ENCODE data around the gene THOP1.
A peak's percentile ranks its signal among the peaks of the same experiment; 100 is the strongest.
"Not testable (repeated sequence)": the region's sequence is repeated elsewhere in the genome, so short reads cannot be mapped to it uniquely, and the experiment has no call there.

The THOP1 gene

GRCh38 chr19:2817237-2817829, 32.0 kb downstream of the THOP1 start:
- DNase-seq (ENCODE audit: low read depth, low spot score), result not testable (repeated sequence)

- peak; percentile 95 for DNase-seq (ENCODE audit: low read depth, low spot score)
Observed at GRCh38 chr19:2819540-2820111, 34.3 kb downstream of the THOP1 start, which contains the start of gene ZNF554. TSS of gene ZNF554 (plus strand) at chr19:2819868. CDS start at chr19:2820072, 204 bp downstream.

- DNase-seq (ENCODE audit: low read depth, low spot score), result no peak
Observed at GRCh38 chr19:2820112-2820702, 34.9 kb downstream of the THOP1 start.

GRCh38 chr19:2822846-2823245, 37.5 kb downstream of the THOP1 start:
- DNase-seq (ENCODE audit: low read depth, low spot score), result no peak

- DNase-seq (ENCODE audit: low read depth, low spot score), result no peak
Observed at GRCh38 chr19:2823646-2824045, 38.3 kb downstream of the THOP1 start.

GRCh38 chr19:2824129-2824528, 38.8 kb downstream of the THOP1 start:
- DNase-seq (ENCODE audit: low read depth, low spot score), result no peak

- DNase-seq (ENCODE audit: low read depth, low spot score), result no peak
Observed at GRCh38 chr19:2827022-2827421, 41.7 kb downstream of the THOP1 start.

GRCh38 chr19:2827840-2828489, 42.7 kb downstream of the THOP1 start:
- no peak for DNase-seq (ENCODE audit: low read depth, low spot score)

GRCh38 chr19:2834294-2834871, 49.1 kb downstream of the THOP1 start:
- DNase-seq (ENCODE audit: low read depth, low spot score), result no peak

GRCh38 chr19:2837430-2837829, 52.1 kb downstream of the THOP1 start:
- no peak for DNase-seq (ENCODE audit: low read depth, low spot score)

GRCh38 chr19:2840794-2841791, 55.8 kb downstream of the THOP1 start, which contains the start of gene ZNF555:
TSS of gene ZNF555 (plus strand) at chr19:2841475. CDS start at chr19:2841573, 98 bp downstream.
- DNase-seq (ENCODE audit: low read depth, low spot score), result peak; percentile 98

GRCh38 chr19:2841855-2842574, 56.7 kb downstream of the THOP1 start:
- DNase-seq (ENCODE audit: low read depth, low spot score), result no peak

- DNase-seq (ENCODE audit: low read depth, low spot score), result no peak
Observed at GRCh38 chr19:2845107-2845506, 59.8 kb downstream of the THOP1 start.

GRCh38 chr19:2846180-2846894, 61.0 kb downstream of the THOP1 start:
- DNase-seq (ENCODE audit: low read depth, low spot score), result no peak

- no peak for DNase-seq (ENCODE audit: low read depth, low spot score)
Observed at GRCh38 chr19:2847507-2847906, 62.2 kb downstream of the THOP1 start.

- DNase-seq (ENCODE audit: low read depth, low spot score), result no peak
Observed at GRCh38 chr19:2848616-2849015, 63.3 kb downstream of the THOP1 start.

- no peak for DNase-seq (ENCODE audit: low read depth, low spot score)
Observed at GRCh38 chr19:2850256-2850925, 65.1 kb downstream of the THOP1 start.

- DNase-seq (ENCODE audit: low read depth, low spot score), result no peak
Observed at GRCh38 chr19:2852598-2852997, 67.3 kb downstream of the THOP1 start.

- DNase-seq (ENCODE audit: low read depth, low spot score), result no peak
Observed at GRCh38 chr19:2853015-2853606, 67.8 kb downstream of the THOP1 start.
